GM18520 (cell line): ENCODE data around the gene DTX3L.

ENCODE experiments used
- ATAC-seq: cut with Tn5 transposase; IDR thresholded peaks from one replicate; pipeline ENCODE4 v1.9.1; 2021; ENCODE audit not compliant: unreplicated experiment

The DTX3L gene

GRCh38 chr3:122564155-122564912 is at the start of gene DTX3L, which contains the start of gene PARP9:
DTX3L (plus strand) TSS chr3:122564338; CDS start chr3:122564427, 89 bp downstream.
PARP9 (minus strand) TSS chr3:122564300; CDS start chr3:122559620, 4,680 bp downstream.
- ATAC-seq = peak; percentile 57

GRCh38 chr3:122515020-122515468 is 49.1 kb upstream of the DTX3L start:
- no peak for ATAC-seq

- ATAC-seq = no peak
Observed at GRCh38 chr3:122515870-122516269, 48.3 kb upstream of the DTX3L start.

- no peak for ATAC-seq
Observed at GRCh38 chr3:122516846-122517360, 47.2 kb upstream of the DTX3L start.

GRCh38 chr3:122519693-122520092 is 44.4 kb upstream of the DTX3L start:
- ATAC-seq = no peak

GRCh38 chr3:122520861-122521260 is 43.3 kb upstream of the DTX3L start:
- ATAC-seq = no peak

- ATAC-seq = no peak
Observed at GRCh38 chr3:122523317-122523716, 40.8 kb upstream of the DTX3L start.

- no peak for ATAC-seq
Observed at GRCh38 chr3:122530164-122530563, 34.0 kb upstream of the DTX3L start.

- ATAC-seq = no peak
Observed at GRCh38 chr3:122533480-122533879, 30.7 kb upstream of the DTX3L start.

GRCh38 chr3:122533931-122534334 is 30.2 kb upstream of the DTX3L start:
- peak; percentile 98 for ATAC-seq

- no peak for ATAC-seq
Observed at GRCh38 chr3:122535964-122536631, 28.0 kb upstream of the DTX3L start.

GRCh38 chr3:122536632-122537001 is 27.5 kb upstream of the DTX3L start:
- no peak for ATAC-seq

- ATAC-seq = no peak
Observed at GRCh38 chr3:122538956-122539490, 25.1 kb upstream of the DTX3L start.

- no peak for ATAC-seq
Observed at GRCh38 chr3:122546151-122546550, 18.0 kb upstream of the DTX3L start.

GRCh38 chr3:122548076-122548475 is 16.1 kb upstream of the DTX3L start:
- no peak for ATAC-seq

GRCh38 chr3:122548619-122549018 is 15.5 kb upstream of the DTX3L start:
- no peak for ATAC-seq

GRCh38 chr3:122553171-122553570 is 11.0 kb upstream of the DTX3L start:
- ATAC-seq = no peak

- ATAC-seq = no peak
Observed at GRCh38 chr3:122555275-122556071, 8.7 kb upstream of the DTX3L start.

- no peak for ATAC-seq
Observed at GRCh38 chr3:122557356-122557755, 6.8 kb upstream of the DTX3L start.

GRCh38 chr3:122558605-122559004 is 5.5 kb upstream of the DTX3L start:
- ATAC-seq = no peak

GRCh38 chr3:122559906-122560305 is 4.2 kb upstream of the DTX3L start:
- ATAC-seq = no peak
